Measurements from ENCODE around the gene MAP3K10.

GRCh38 chr19:40224342-40225150 lies 33.3 kb downstream of the MAP3K10 start:
- TF ChIP-seq EZH2 (IDR thresholded peaks at IDR 0.05) = no peak
- TF ChIP-seq CTCF (IDR thresholded peaks at IDR 0.05) = no peak
- TF ChIP-seq EZH2phosphoT487 (IDR thresholded peaks at IDR 0.05) = no peak
